Nephron (organoid): ENCODE data around the gene SETD6.

Experiments used
- H3K27ac Mint-ChIP-seq, 3 experiments: 2 replicates each; pipeline ENCODE4 v1.8.0; 2020; ENCODE audit warnings: mixed read lengths in 3 of 3, mild to moderate bottlenecking in 2 of 3, moderate library complexity in 1 of 3
- H3K27me3 Mint-ChIP-seq: 2 replicates; pipeline ENCODE4 v1.8.0; 2021; ENCODE audit warnings: low read depth, mild to moderate bottlenecking, moderate library complexity, mixed read lengths
- H3K36me3 Mint-ChIP-seq: 2 replicates; pipeline ENCODE4 v1.8.0; 2020; ENCODE audit warnings: low read depth, mixed read lengths
- H3K4me1 Mint-ChIP-seq: 2 replicates; pipeline ENCODE4 v1.8.0; 2020; ENCODE audit warnings: mixed read lengths
- H3K4me3 Mint-ChIP-seq, 3 experiments: 2 replicates each; pipeline ENCODE4 v1.8.0; 2020; ENCODE audit warnings: mild to moderate bottlenecking in 3 of 3, mixed read lengths in 3 of 3, moderate library complexity in 2 of 3
- H3K9me3 Mint-ChIP-seq: 2 replicates; pipeline ENCODE4 v1.8.0; 2020; ENCODE audit warnings: mixed read lengths
- TF ChIP-seq, protein P1 (sequence below), 3 experiments: fragments of 200-600 bp; sonication (generic); IDR thresholded peaks; one replicate each; pipeline ENCODE4 v1.5.0; 2021; ENCODE audit warnings: antibody characterized with exemption in 3 of 3; ENCODE audit not compliant: unreplicated experiment in 3 of 3

The SETD6 gene

DNA sequence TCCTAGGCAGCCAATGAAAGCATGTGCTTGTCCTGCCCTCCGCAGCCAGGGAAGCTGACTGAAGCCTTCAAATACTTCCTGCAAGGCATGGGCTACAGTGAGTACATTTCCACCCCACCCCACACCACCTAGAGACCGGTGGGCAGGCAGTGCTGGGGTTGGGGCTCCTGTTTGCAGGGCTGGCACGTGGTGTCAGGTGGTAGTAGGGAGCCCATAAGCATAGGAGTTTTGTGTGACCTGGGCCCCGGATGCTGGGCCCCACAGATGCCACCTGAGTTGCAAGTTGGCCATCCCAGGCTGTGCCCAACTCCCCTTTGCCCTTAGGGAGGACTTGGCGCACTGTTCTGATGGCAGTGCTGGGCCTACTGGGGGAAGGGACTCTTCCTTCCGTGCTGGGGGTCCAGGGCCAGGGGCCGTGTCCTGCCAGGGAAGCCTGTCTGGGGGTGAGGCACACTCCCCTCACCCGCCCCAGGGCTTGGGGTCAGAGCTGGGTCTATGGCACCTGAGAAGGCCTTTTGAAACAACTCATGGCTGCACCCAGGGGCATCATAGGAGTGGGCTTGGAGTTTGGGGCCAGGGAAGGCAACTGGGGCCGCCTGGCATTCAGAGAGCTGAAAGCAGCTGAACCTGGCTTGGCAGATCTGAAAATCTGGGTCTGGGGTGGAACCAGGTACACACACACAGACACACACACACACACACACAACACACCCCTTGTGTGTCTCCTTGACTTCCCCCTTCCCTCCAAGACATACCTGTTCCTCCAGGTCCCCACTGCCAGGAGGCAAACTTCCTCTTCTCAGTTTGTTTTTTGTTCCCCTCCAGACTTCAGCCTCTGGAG, 5.8 kb upstream of the SETD6 start:
- H3K4me3 Mint-ChIP-seq: no peak overlapping the region
- no peaks in the 10 kb centered on the region for H3K9me3 Mint-ChIP-seq
- TF ChIP-seq, protein P1, sequence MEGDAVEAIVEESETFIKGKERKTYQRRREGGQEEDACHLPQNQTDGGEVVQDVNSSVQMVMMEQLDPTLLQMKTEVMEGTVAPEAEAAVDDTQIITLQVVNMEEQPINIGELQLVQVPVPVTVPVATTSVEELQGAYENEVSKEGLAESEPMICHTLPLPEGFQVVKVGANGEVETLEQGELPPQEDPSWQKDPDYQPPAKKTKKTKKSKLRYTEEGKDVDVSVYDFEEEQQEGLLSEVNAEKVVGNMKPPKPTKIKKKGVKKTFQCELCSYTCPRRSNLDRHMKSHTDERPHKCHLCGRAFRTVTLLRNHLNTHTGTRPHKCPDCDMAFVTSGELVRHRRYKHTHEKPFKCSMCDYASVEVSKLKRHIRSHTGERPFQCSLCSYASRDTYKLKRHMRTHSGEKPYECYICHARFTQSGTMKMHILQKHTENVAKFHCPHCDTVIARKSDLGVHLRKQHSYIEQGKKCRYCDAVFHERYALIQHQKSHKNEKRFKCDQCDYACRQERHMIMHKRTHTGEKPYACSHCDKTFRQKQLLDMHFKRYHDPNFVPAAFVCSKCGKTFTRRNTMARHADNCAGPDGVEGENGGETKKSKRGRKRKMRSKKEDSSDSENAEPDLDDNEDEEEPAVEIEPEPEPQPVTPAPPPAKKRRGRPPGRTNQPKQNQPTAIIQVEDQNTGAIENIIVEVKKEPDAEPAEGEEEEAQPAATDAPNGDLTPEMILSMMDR (IDR thresholded peaks at IDR 0.05; ENCODE audit: unreplicated experiment in 3 of 3): no peak
- H3K36me3 Mint-ChIP-seq: no peaks in the 10 kb centered on the region
- no peak overlapping the region for H3K27ac Mint-ChIP-seq
- H3K4me1 Mint-ChIP-seq: peaks cover 10% of the 10 kb centered on the region
- no peaks in the 10 kb centered on the region for H3K27me3 Mint-ChIP-seq

DNA sequence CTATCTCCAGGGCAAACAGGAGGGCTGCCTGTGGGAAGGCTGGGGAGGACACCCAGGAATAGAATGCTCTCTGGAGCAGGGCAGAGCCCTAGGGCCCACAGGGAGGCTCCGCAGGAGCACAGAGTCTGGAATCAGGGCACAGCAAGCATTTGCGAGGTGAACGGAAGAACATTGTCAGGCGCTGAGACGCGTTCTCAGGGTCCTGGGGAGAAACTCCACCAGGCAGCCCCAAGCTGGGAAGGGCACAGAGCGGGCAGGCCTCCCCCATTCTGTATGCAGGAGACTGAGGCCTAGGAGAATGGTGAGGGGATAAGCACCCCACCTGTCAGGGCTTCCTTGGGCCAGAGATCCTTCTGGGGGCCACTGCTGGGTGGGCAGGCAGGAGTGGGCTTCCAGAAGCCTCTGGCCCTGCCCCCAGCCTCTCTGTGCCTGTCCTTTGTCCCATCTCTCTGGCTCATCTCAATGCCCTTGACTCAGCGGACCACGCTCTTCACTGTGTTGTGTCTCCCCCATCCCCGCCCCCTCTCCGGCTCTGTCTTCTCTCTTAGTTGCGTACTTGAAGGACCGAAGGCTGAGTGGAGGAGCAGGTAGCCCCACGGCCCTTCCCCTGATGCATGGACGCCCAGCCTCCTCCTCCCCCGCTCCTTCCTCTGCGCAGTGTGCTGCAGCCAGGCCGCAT, 5.1 kb upstream of the SETD6 start:
- H3K4me1 Mint-ChIP-seq: peaks cover 17% of the 10 kb centered on the region
- H3K27ac Mint-ChIP-seq: no peak overlapping the region
- TF ChIP-seq, protein P1 (IDR thresholded peaks at IDR 0.05; ENCODE audit: unreplicated experiment in 3 of 3): no peak
- no peaks in the 10 kb centered on the region for H3K36me3 Mint-ChIP-seq
- no peak overlapping the region for H3K4me3 Mint-ChIP-seq
- H3K9me3 Mint-ChIP-seq: no peaks in the 10 kb centered on the region
- no peaks in the 10 kb centered on the region for H3K27me3 Mint-ChIP-seq

DNA sequence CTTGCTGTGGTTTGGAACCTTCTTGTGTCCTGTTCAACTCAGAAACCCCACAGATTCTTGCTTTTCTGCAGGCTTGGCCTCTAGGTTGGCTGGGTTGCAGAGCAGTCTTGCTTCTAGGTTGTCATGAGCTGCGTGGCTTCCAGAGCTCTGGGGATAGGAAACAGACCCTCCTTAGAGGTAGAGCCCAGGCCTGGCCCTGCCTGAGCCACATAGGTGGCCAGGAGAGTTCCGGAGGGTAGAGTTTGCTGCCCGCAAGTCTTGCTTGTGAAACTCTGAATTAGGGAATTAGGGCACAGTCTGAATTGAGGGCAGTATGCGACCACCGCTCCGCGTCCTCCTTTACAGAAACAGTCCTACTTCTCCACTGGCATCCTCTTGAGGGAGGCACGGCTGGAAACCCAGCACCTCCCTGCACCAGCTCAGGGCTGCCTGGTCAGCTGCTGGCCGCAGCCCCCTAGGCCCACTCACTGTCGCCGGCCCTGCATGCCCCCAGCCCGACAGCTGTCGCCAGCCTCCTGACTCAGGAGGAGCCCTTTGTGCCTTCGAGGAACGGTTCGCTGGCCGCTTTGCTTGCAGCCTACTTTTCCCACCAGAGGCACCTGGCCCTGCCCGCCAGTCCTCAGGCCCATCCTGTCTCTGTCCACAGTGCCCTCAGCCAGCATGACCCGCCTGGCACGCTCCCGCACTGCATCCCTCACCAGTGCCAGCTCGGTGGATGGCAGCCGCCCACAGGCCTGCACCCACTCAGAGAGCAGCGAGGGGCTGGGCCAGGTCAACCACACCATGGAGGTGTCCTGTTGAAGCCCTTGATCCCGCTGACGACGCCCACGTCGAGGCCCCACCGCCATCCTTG, 4.3 kb upstream of the SETD6 start:
- no peak overlapping the region for H3K4me3 Mint-ChIP-seq
- no peaks in the 10 kb centered on the region for H3K9me3 Mint-ChIP-seq
- H3K36me3 Mint-ChIP-seq: no peaks in the 10 kb centered on the region
- TF ChIP-seq, protein P1 (IDR thresholded peaks at IDR 0.05; ENCODE audit: unreplicated experiment in 3 of 3): no peak
- H3K27me3 Mint-ChIP-seq: no peaks in the 10 kb centered on the region
- peaks cover 17% of the 10 kb centered on the region for H3K4me1 Mint-ChIP-seq
- no peak overlapping the region for H3K27ac Mint-ChIP-seq

DNA sequence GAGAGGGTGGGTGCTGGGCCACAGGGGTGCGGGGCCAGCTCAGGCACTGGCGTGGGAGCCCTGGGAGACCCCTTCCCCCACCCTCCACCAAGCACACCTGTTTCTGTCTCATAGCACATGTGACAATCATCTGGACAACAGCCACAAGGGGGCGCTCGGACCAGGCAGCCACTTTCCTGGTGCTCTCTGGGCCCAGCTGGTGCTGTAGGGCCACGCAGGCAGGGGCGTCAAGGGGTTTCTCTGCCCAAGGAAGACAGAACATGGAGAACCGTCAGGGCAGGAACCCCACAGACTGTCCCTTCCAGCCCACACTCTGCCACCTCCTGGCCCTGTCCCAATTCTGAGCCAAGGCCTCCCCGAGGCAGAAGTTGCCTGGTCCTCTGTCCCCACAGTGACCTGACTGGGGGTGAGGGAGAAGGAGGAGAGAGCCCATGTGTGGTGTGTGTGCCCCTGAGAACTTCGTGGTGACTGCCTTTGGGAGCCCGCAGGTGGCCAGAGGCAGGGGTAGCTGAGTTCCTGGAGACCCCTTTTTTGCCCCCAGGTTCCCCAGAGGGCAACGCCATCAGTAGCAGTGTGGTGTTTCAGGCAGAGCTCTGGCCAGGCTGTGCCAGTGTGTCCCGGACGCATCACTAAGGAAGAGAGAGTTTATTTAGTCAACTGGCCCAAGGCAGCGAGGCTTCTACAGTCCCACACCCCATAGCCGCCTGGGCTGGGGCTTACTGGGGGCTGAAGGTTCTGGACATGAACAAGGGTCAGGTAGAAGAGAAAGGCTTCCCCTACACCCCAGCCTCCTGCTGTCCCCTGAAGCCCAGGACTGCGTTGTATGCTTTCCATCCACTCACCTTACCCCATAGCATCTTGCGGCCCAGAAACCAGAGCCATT, 3.1 kb upstream of the SETD6 start:
- Mint-ChIP-seq H3K36me3 (peaks cover 6% of the 10 kb centered on the region), H3K9me3 (no peaks in the 10 kb centered on the region), H3K27ac (no peak overlapping the region), H3K27me3 (no peaks in the 10 kb centered on the region), H3K4me3 (peak overlapping the region; percentile 62 to 80 (median 63)), H3K4me1 (peaks cover 23% of the 10 kb centered on the region)
- TF ChIP-seq, protein P1 (IDR thresholded peaks at IDR 0.05; ENCODE audit: unreplicated experiment in 3 of 3): peak; percentile 64 to 73 (median 70)

DNA sequence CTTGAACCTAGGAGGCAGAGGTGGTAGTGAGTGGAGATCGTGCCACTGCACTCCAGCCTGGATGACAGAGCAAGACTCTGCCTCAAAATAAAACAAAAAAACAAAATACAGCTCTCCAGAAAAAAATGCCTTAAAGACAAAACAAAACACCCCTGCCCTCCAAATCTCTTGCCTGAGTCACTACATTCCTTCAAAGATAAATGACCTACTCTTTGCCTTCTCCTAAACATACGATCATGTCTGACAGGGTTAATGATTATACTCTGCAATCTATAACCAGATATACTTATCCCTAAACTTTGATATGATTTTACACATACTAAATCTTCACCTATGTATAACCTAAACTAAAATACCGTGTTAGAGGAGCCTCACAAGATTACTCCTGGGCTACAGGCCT, 1.4 kb upstream of the SETD6 start:
- no peak overlapping the region for H3K27ac Mint-ChIP-seq

More for the DNA sequence above, 1.4 kb upstream of the SETD6 start:
- no peaks in the 10 kb centered on the region for H3K27me3 Mint-ChIP-seq
- TF ChIP-seq, protein P1 (IDR thresholded peaks at IDR 0.05; ENCODE audit: unreplicated experiment in 3 of 3): no peak
- peaks cover 23% of the 10 kb centered on the region for H3K4me1 Mint-ChIP-seq
- H3K4me3 Mint-ChIP-seq: peak overlapping the region in 2 of 3 experiments; percentile 41 to 64
- peaks cover 14% of the 10 kb centered on the region for H3K36me3 Mint-ChIP-seq
- H3K9me3 Mint-ChIP-seq: no peaks in the 10 kb centered on the region
